Measurements from ENCODE around the gene KDM3A. TPM values are rescaled to one million over a fixed set of nuclear protein-coding genes. Genes with fewer than 3 reads are reported as not detected.

Gene KDM3A
- total RNA-seq, 1 experiment from 2014 or later, result 27.9 TPM

GRCh38 chr2:86520153-86520552 is 79.0 kb downstream of the KDM3A start:
- Histone ChIP-seq H3K4me3 (no peak overlapping the region), H3K27me3 (no peaks in the 10 kb centered on the region), H3K9me3 (peaks cover 7% of the 10 kb centered on the region), H3K36me3 (peaks cover 4% of the 10 kb centered on the region)
- no peak for DNase-seq

GRCh38 chr2:86521922-86522321 is 80.8 kb downstream of the KDM3A start:
- H3K9me3 ChIP-seq, result peaks cover 4% of the 10 kb centered on the region; the same call in 1 of the 2 replicates
- no peak overlapping the region for H3K4me3 ChIP-seq
- no peak for DNase-seq
- H3K27me3 ChIP-seq, result no peaks in the 10 kb centered on the region
- no peaks in the 10 kb centered on the region; the same call in 1 of the 2 replicates for H3K36me3 ChIP-seq

DNA sequence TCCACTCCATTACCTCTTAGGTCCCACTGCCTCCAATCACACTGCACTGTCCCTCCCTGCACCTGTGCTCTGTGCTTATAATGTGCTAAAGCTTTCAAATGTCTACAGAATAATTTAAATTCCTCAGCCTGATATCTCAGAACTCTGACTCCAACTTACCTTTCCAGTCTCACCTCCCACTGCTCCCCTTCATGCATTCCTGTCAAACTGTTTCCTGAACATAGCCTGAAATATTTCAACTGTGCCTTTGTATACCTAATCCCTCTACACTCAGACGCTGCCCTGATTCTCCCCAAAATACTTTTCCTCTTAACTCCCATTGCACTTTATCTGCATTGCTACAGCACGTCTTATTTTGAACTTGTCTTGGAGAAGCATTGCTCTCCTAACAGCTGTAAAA is 81.5 kb downstream of the KDM3A start:
- H3K27me3 ChIP-seq, result no peaks in the 10 kb centered on the region
- peaks cover 4% of the 10 kb centered on the region; the same call in 1 of the 2 replicates for H3K9me3 ChIP-seq
- DNase-seq, result no peak
- H3K4me3 ChIP-seq, result no peak overlapping the region
- no peaks in the 10 kb centered on the region; the same call in 1 of the 2 replicates for H3K36me3 ChIP-seq

DNA sequence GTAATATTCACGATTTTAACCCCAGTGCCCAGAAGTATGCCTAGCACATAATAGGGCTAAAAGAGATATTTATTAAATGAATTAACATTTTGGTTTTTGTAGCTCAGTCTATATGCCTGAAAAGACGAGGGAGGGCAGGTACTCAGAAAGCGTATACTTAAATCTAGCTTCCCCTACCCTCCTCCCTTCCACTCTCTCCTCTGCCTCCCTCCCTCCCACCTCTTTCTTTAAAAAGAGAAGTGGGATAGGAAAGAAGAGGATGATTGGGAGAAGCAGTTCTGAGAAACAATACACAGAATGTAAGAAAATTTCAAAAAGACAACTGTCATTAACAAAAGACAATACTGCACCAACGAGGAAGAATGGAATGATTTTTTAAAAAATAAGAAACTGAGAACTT is 82.3 kb downstream of the KDM3A start:
- no peaks in the 10 kb centered on the region for H3K27me3 ChIP-seq
- H3K4me3 ChIP-seq, result no peak overlapping the region
- no peak for DNase-seq

GRCh38 chr2:86525421-86526340 is 84.5 kb downstream of the KDM3A start:
- Histone ChIP-seq H3K4me3 (no peak overlapping the region), H3K27me3 (no peaks in the 10 kb centered on the region), H3K36me3 (no peaks in the 10 kb centered on the region; the same call in 1 of the 2 replicates), H3K9me3 (peaks cover 2% of the 10 kb centered on the region; the same call in 1 of the 2 replicates)
- no peak for DNase-seq

More for the DNA sequence above, 82.3 kb downstream of the KDM3A start:
- Histone ChIP-seq H3K9me3 (peaks cover 4% of the 10 kb centered on the region; the same call in 1 of the 2 replicates), H3K36me3 (no peaks in the 10 kb centered on the region; the same call in 1 of the 2 replicates)

DNA sequence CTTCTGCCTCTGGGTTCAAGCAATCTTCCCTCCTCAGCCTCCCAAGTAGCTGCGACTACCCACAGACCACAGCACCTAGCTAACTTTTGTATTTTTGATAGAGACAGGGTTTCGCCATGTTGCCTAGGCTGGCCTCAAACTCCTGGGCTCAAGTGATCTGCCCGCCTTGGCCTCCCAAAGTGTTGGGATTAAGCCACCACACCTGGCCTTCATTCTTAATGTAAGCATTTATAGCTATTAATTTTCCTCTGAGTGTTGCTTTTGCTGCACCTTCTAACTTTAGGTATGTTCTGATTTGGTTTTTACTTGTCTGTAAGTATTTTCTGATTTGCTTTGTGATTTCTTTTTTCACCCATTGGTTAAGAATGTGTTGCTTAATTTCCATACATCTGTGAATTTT is 92.4 kb downstream of the KDM3A start:
- no peak for DNase-seq
- no peaks in the 10 kb centered on the region for H3K27me3 ChIP-seq

DNA sequence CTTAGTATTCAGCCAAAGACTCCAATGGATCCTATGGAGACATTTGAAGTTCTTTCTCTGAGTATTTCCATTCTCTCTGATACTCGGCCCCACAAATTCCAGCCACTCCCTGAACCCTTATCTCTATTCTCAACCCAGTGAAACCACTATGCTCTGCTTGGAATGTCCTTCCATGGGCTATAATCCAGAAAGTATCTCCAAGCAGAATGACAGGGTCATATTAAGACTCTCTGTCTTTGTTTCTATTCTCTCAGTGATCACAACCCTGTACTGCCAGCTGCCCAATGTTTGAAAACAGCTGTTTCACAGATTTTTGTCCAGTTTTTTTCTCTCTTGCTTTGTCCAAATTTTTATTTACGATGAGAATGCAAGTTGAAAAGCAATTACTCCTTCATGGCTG is 100.2 kb downstream of the KDM3A start:
- Histone ChIP-seq H3K9me3 (peaks cover 3% of the 10 kb centered on the region), H3K36me3 (peaks cover 19% of the 10 kb centered on the region), H3K4me3 (no peak overlapping the region), H3K27me3 (no peaks in the 10 kb centered on the region)
- no peak for DNase-seq

More for the DNA sequence above, 92.4 kb downstream of the KDM3A start:
- peaks cover 5% of the 10 kb centered on the region; the same call in 1 of the 2 replicates for H3K9me3 ChIP-seq
- H3K36me3 ChIP-seq, result peaks cover 14% of the 10 kb centered on the region
- no peak overlapping the region for H3K4me3 ChIP-seq

Other genes with a start within 250 kb of the KDM3A start
- 54.4 and 57.5 TPM in 2 replicates for gene IMMT, start 245.9 kb upstream of the KDM3A start, total RNA-seq (2014; rRNA removed; shearing (Covaris generic); ENCODE audit: low replicate concordance)
- gene MRPL35, start 241.9 kb upstream of the KDM3A start, total RNA-seq (2014; rRNA removed; shearing (Covaris generic); ENCODE audit: low replicate concordance), result 75.5 and 77.0 TPM in 2 replicates
- 0.95 and 2.7 TPM in 2 replicates for gene REEP1, start 103.7 kb upstream of the KDM3A start, total RNA-seq (2014; rRNA removed; shearing (Covaris generic); ENCODE audit: low replicate concordance)
- gene CHMP3, start 122.1 kb downstream of the KDM3A start, total RNA-seq (2014; rRNA removed; shearing (Covaris generic); ENCODE audit: low replicate concordance), result 52.5 and 69.4 TPM in 2 replicates
- 8.8 and 10.0 TPM in 2 replicates for gene RNF103, start 182.5 kb downstream of the KDM3A start, total RNA-seq (2014; rRNA removed; shearing (Covaris generic); ENCODE audit: low replicate concordance)